Stomach (tissue), 19 donors: ENCODE results near the gene OR52E4. TPM values are rescaled to one million over a fixed set of nuclear protein-coding genes. Genes with fewer than 3 reads are reported as not detected.

Experiments used
- DNase-seq, 2 donors: peaks; one replicate each; pipeline versions ENCODE4 v3.0.0 to v3.0.0-alpha.2; 2013 to 2019
- H3K27ac ChIP-seq, 5 donors: fragments of 200-600 bp in 4 of 5; sonication (generic) in 4 of 5; one replicate each; pipeline ENCODE4 v1.5.1; 2013 to 2019; ENCODE audit warnings: mild to moderate bottlenecking in 1 of 5, moderate library complexity in 1 of 5
- H3K27me3 ChIP-seq, 3 donors: fragments of 200-600 bp; sonication (generic); one replicate each; pipeline ENCODE4 v1.5.1; 2017 to 2019; ENCODE audit warnings: mixed run types in 1 of 3
- H3K36me3 ChIP-seq, 4 donors: fragments of 200-600 bp; sonication (generic); 1 replicate in 3 of 4; 2 replicates in 1 of 4; pipeline ENCODE4 v1.5.1; 2016 to 2019
- H3K4me1 ChIP-seq, 4 donors: fragments of 200-600 bp; sonication (generic); one replicate each; pipeline ENCODE4 v1.5.1; 2016 to 2019
- H3K4me3 ChIP-seq, 4 donors: fragments of 200-600 bp; sonication (generic) in 3 of 4; one replicate each; pipeline ENCODE4 v1.5.1; 2016 to 2019; ENCODE audit warnings: mild to moderate bottlenecking in 1 of 4
- H3K9me3 ChIP-seq, 4 donors: fragments of 200-600 bp; sonication (generic); one replicate each; pipeline ENCODE4 v1.5.1; 2016 to 2019
- CTCF ChIP-seq, 7 experiments: fragments of 450-650 bp in 4 of 7; fragments of 200-600 bp in 3 of 7; sonication (generic) in 3 of 7; IDR thresholded peaks; one replicate each; pipeline ENCODE4 v1.5.1; 2016 to 2019; ENCODE audit warnings: antibody characterized with exemption in 7 of 7, control low read depth in 2 of 7, mild to moderate bottlenecking in 1 of 7
- EP300 ChIP-seq: sonication (generic); formaldehyde crosslinking; IDR thresholded peaks from one replicate; pipeline ENCODE4 v1.6.1; 2017; ENCODE audit warnings: antibody characterized with exemption
- POLR2A ChIP-seq, 4 donors: fragments of 450-650 bp; IDR thresholded peaks; one replicate each; pipeline ENCODE4 v1.6.1; 2016; ENCODE audit warnings: antibody characterized with exemption in 4 of 4, control low read depth in 2 of 4, mild to moderate bottlenecking in 1 of 4, moderate library complexity in 1 of 4
- POLR2AphosphoS5 ChIP-seq, 3 donors: sonication (generic); formaldehyde crosslinking; IDR thresholded peaks; one replicate each; pipeline ENCODE4 v1.6.1; 2016; ENCODE audit warnings: antibody characterized with exemption in 3 of 3
- WGBS, 5 donors: extraction: QIAGEN DNeasy Blood & Tissue Kit in 3 of 5; methylation state at CpG; one replicate each; pipeline versions ENCODE4 v1.1.5 to v1.1.7; 2013 to 2018; 5-methylcytosine and 5-hydroxymethylcytosine counted together
- intact Hi-C: fragments of 100-400 bp; cut with DNase I; formaldehyde crosslinking; loops from one replicate; pipeline ENCODE4 v1.15.1; 2023; ENCODE audit warnings: low total_unique reads
- long read RNA-seq, 10 donors: transcript quantifications; one replicate each; lab custom pipeline, GENCODE V29; 2026
- polyA plus RNA-seq, 3 donors: library from polyadenylated mRNA; stranded (reverse); fragments of 200-250 nt; gene quantifications; one replicate each; pipeline ENCODE4 v1.2.3, GENCODE V29; 2013
- total RNA-seq, 5 donors: library from RNA; depleted of rRNA; stranded (reverse); fragments of >200 nt; gene quantifications; one replicate each; pipeline versions ENCODE4 v1.1.0 to v1.2.3, GENCODE V29; 2014 to 2016
- donor health status: healthy with polysubstance abuse.
- donor health status: Bipolar disorder and iron deficiency.
- donor health status: healthy.

Gene OR52E4
- total RNA-seq: not detected
- not detected for polyA plus RNA-seq
- long read RNA-seq, donor 1: 0 reads
- long read RNA-seq, donor 2: 0 reads
- long read RNA-seq, donor 3: 0 reads
- long read RNA-seq, donor 4: 0 reads
- long read RNA-seq, donor 5: 0 reads
- long read RNA-seq, donor 6: 0 reads
- long read RNA-seq, donor 7, partial matches to known transcripts: 0 of 1 reads
- long read RNA-seq, donor 7, other reads (novel, unspliced or antisense): 0 of 1 reads
- long read RNA-seq, donor 8: 0 reads
- long read RNA-seq, donor 9: 0 reads
- long read RNA-seq, donor 10: 0 reads

- no peak for DNase-seq
- H3K27me3 ChIP-seq: no peaks in the 10 kb centered on the region
- no peaks in the 10 kb centered on the region for H3K36me3 ChIP-seq
- intact Hi-C loops: no loop called here
- H3K27ac ChIP-seq: no peak within 1 kb of the TSS
- H3K9me3 ChIP-seq: no peaks in the 10 kb centered on the region
- H3K4me3 ChIP-seq: no peak within 1 kb of the TSS
- TF ChIP-seq POLR2A (IDR thresholded peaks at IDR 0.05) (no peak), CTCF (IDR thresholded peaks at IDR 0.05) (no peak), POLR2AphosphoS5 (IDR thresholded peaks at IDR 0.05) (no peak)
- H3K4me1 ChIP-seq: no peaks in the 10 kb centered on the region
- WGBS, 5 donors: 50 to 78% (median 71%) methylated on average over 2 to 4 of the region's 4 CpGs
Measured at GRCh38 chr11:5880329-5880728, at the start of gene OR52E4. OR52E4 (plus strand) TSS chr11:5880629; CDS start chr11:5884293, 3,664 bp downstream.

- 73 to 85% (median 82%) methylated on average over 6 of the region's 6 CpGs for WGBS, 5 donors
- intact Hi-C loops: no loop called here
- TF ChIP-seq CTCF (IDR thresholded peaks at IDR 0.05): no peak
- no peak for TF ChIP-seq POLR2A (IDR thresholded peaks at IDR 0.05)
- no peak for TF ChIP-seq EP300
- no peak for TF ChIP-seq POLR2AphosphoS5 (IDR thresholded peaks at IDR 0.05)
- no peak for DNase-seq
- Histone ChIP-seq H3K27ac (no peak overlapping the region), H3K27me3 (no peaks in the 10 kb centered on the region), H3K4me3 (no peak overlapping the region), H3K36me3 (no peaks in the 10 kb centered on the region), H3K4me1 (no peaks in the 10 kb centered on the region), H3K9me3 (no peaks in the 10 kb centered on the region)
Measured at GRCh38 chr11:5831196-5831829, 49.1 kb upstream of the OR52E4 start.

- Histone ChIP-seq H3K27ac (no peak overlapping the region), H3K4me1 (no peaks in the 10 kb centered on the region), H3K4me3 (no peak overlapping the region), H3K36me3 (no peaks in the 10 kb centered on the region), H3K9me3 (peaks cover 0 to 7% (median 0%) of the 10 kb centered on the region in 4 donors), H3K27me3 (no peaks in the 10 kb centered on the region)
- 31 to 72% (median 57%) methylated on average over 2 of the region's 2 CpGs for WGBS, 5 donors
- intact Hi-C loops: no loop called here
- TF ChIP-seq CTCF (IDR thresholded peaks at IDR 0.05): no peak
- no peak for TF ChIP-seq POLR2A (IDR thresholded peaks at IDR 0.05)
- no peak for TF ChIP-seq EP300
- no peak for TF ChIP-seq POLR2AphosphoS5 (IDR thresholded peaks at IDR 0.05)
- no peak for DNase-seq
Measured at GRCh38 chr11:5833446-5833845, 47.0 kb upstream of the OR52E4 start.

- no peak for DNase-seq
- no peak overlapping the region for H3K27ac ChIP-seq
- intact Hi-C loops: no loop called here
- peaks cover 0 to 7% (median 0%) of the 10 kb centered on the region in 4 donors for H3K9me3 ChIP-seq
- WGBS, 5 donors: 78 to 89% (median 83%) methylated on average over 2 of the region's 2 CpGs
- TF ChIP-seq CTCF (IDR thresholded peaks at IDR 0.05) (no peak), POLR2AphosphoS5 (IDR thresholded peaks at IDR 0.05) (no peak), EP300 (no peak), POLR2A (IDR thresholded peaks at IDR 0.05) (no peak)
- H3K4me3 ChIP-seq: no peak overlapping the region
- no peaks in the 10 kb centered on the region for H3K27me3 ChIP-seq
- H3K36me3 ChIP-seq: no peaks in the 10 kb centered on the region
- no peaks in the 10 kb centered on the region for H3K4me1 ChIP-seq
Measured at GRCh38 chr11:5837695-5838094, 42.7 kb upstream of the OR52E4 start.
